Naive B cell (primary cell): ENCODE data around the gene LRRC72. TPM values are rescaled to one million over a fixed set of nuclear protein-coding genes. Genes with fewer than 3 reads are reported as not detected.
"Not testable (repeated sequence)": the region's sequence is repeated elsewhere in the genome, so short reads cannot be mapped to it uniquely, and the experiment has no call there.

ENCODE experiments used
- ATAC-seq, 2 donors: fragments of 150-1000 bp; cut with Tn5 transposase; 2 replicates each; pipeline ENCODE4 v1.10.0; 2021; ENCODE audit warnings: low read depth in 2 of 2, mild to moderate bottlenecking in 2 of 2, moderate library complexity in 2 of 2
- DNase-seq: peaks from one replicate; pipeline ENCODE4 v3.0.0; 2022
- H3K27ac Mint-ChIP-seq, 6 donors: one replicate each; pipeline ENCODE4 v1.8.0; 2020 to 2022; ENCODE audit warnings: mild to moderate bottlenecking in 6 of 6, mixed read lengths in 6 of 6, moderate library complexity in 5 of 6, inconsistent platforms in 2 of 6
- H3K27me3 Mint-ChIP-seq, 3 donors: one replicate each; pipeline ENCODE4 v1.8.0; 2021 to 2022; ENCODE audit warnings: mixed read lengths in 3 of 3, mild to moderate bottlenecking in 1 of 3
- H3K36me3 Mint-ChIP-seq, 2 donors: one replicate each; pipeline ENCODE4 v1.8.0; 2020 to 2022; ENCODE audit warnings: mixed read lengths in 2 of 2, inconsistent platforms in 1 of 2, mild to moderate bottlenecking in 1 of 2
- H3K4me1 Mint-ChIP-seq, 3 donors: one replicate each; pipeline ENCODE4 v1.8.0; 2020 to 2022; ENCODE audit warnings: mixed read lengths in 3 of 3, inconsistent platforms in 1 of 3, mild to moderate bottlenecking in 1 of 3, moderate library complexity in 1 of 3
- H3K4me3 Mint-ChIP-seq, 8 donors: one replicate each; pipeline ENCODE4 v1.8.0; 2020 to 2022; ENCODE audit warnings: mild to moderate bottlenecking in 8 of 8, mixed read lengths in 8 of 8, moderate library complexity in 8 of 8, inconsistent platforms in 2 of 8
- H3K9me3 Mint-ChIP-seq, 7 donors: one replicate each; pipeline ENCODE4 v1.8.0; 2020 to 2022; ENCODE audit warnings: mixed read lengths in 7 of 7, mild to moderate bottlenecking in 5 of 7, inconsistent platforms in 2 of 7, moderate library complexity in 1 of 7
- polyA plus RNA-seq, 6 donors: library from polyadenylated mRNA; unstranded; fragments of 300-500 nt; fragmentation: Illumina TruSeq; gene quantifications; one replicate each; pipeline ENCODE4 v1.2.3, GENCODE V29; 2021; ENCODE audit warnings: low read depth in 6 of 6

The LRRC72 gene
- not detected for polyA plus RNA-seq

- no peak within 1 kb of the TSS for H3K27ac Mint-ChIP-seq
- ATAC-seq = no peak
- no peaks in the 10 kb centered on the region for H3K4me1 Mint-ChIP-seq
Measured at GRCh38 chr7:16526742-16527540, at the start of gene LRRC72. LRRC72 (plus strand) TSS chr7:16526825; CDS start chr7:16526953, 128 bp downstream.

GRCh38 chr7:16479161-16479560, 47.5 kb upstream of the LRRC72 start:
- Mint-ChIP-seq H3K4me3 (no peak overlapping the region), H3K9me3 (no peaks in the 10 kb centered on the region), H3K27ac (no peak overlapping the region), H3K4me1 (no peaks in the 10 kb centered on the region), H3K27me3 (peaks cover 6 to 9% (median 6%) of the 10 kb centered on the region in 3 donors), H3K36me3 (no peaks in the 10 kb centered on the region)
- ATAC-seq (no peak), DNase-seq (no peak)

More at GRCh38 chr7:16526742-16527540, at the start of gene LRRC72:
- no peak within 1 kb of the TSS for H3K4me3 Mint-ChIP-seq
- H3K27me3 Mint-ChIP-seq = peaks cover 0 to 4% (median 4%) of the 10 kb centered on the region in 3 donors
- H3K36me3 Mint-ChIP-seq = no peaks in the 10 kb centered on the region
- no peaks in the 10 kb centered on the region for H3K9me3 Mint-ChIP-seq
- no peak for DNase-seq

- H3K36me3 Mint-ChIP-seq = no peaks in the 10 kb centered on the region
- H3K4me3 Mint-ChIP-seq = no peak overlapping the region
- H3K9me3 Mint-ChIP-seq = no peaks in the 10 kb centered on the region
- no peaks in the 10 kb centered on the region for H3K4me1 Mint-ChIP-seq
- no peak for ATAC-seq
- no peak overlapping the region for H3K27ac Mint-ChIP-seq
- peaks cover 5 to 6% (median 6%) of the 10 kb centered on the region in 3 donors for H3K27me3 Mint-ChIP-seq
- DNase-seq = no peak
Measured at GRCh38 chr7:16479591-16479990, 47.0 kb upstream of the LRRC72 start.

GRCh38 chr7:16484453-16485158, 42.0 kb upstream of the LRRC72 start:
- no peak for ATAC-seq
- Mint-ChIP-seq H3K4me3 (no peak overlapping the region), H3K4me1 (no peaks in the 10 kb centered on the region), H3K9me3 (peaks cover 0 to 6% (median 0%) of the 10 kb centered on the region in 7 donors), H3K27me3 (no peaks in the 10 kb centered on the region), H3K36me3 (peaks cover 0 to 6% of the 10 kb centered on the region in 2 donors), H3K27ac (no peak overlapping the region)
- no peak for DNase-seq

- ATAC-seq (no peak), DNase-seq (no peak)
- Mint-ChIP-seq H3K4me1 (no peaks in the 10 kb centered on the region), H3K4me3 (no peak overlapping the region), H3K36me3 (peaks cover 0 to 6% of the 10 kb centered on the region in 2 donors), H3K27ac (no peak overlapping the region), H3K27me3 (no peaks in the 10 kb centered on the region), H3K9me3 (peaks cover 0 to 6% (median 0%) of the 10 kb centered on the region in 7 donors)
Measured at GRCh38 chr7:16491148-16491547, 35.5 kb upstream of the LRRC72 start.

GRCh38 chr7:16492513-16493062, 34.0 kb upstream of the LRRC72 start:
- Mint-ChIP-seq H3K9me3 (peaks cover 0 to 4% (median 0%) of the 10 kb centered on the region in 7 donors), H3K4me3 (no peak overlapping the region), H3K36me3 (no peaks in the 10 kb centered on the region), H3K27me3 (peaks cover 0 to 9% (median 0%) of the 10 kb centered on the region in 3 donors), H3K27ac (no peak overlapping the region), H3K4me1 (no peaks in the 10 kb centered on the region)
- ATAC-seq = no peak
- DNase-seq = no peak

- no peak for ATAC-seq
- H3K27ac Mint-ChIP-seq = no peak overlapping the region
- peaks cover 0 to 4% (median 0%) of the 10 kb centered on the region in 7 donors for H3K9me3 Mint-ChIP-seq
- peaks cover 0 to 9% (median 0%) of the 10 kb centered on the region in 3 donors for H3K27me3 Mint-ChIP-seq
- no peaks in the 10 kb centered on the region for H3K36me3 Mint-ChIP-seq
- DNase-seq = no peak
- no peaks in the 10 kb centered on the region for H3K4me1 Mint-ChIP-seq
- H3K4me3 Mint-ChIP-seq = no peak overlapping the region
Measured at GRCh38 chr7:16493266-16493665, 33.4 kb upstream of the LRRC72 start.

- H3K27me3 Mint-ChIP-seq = peaks cover 0 to 9% (median 0%) of the 10 kb centered on the region in 3 donors
- no peak overlapping the region for H3K27ac Mint-ChIP-seq
Measured at GRCh38 chr7:16494551-16494950, 32.1 kb upstream of the LRRC72 start.

GRCh38 chr7:16494955-16495719, 31.5 kb upstream of the LRRC72 start:
- DNase-seq (no peak), ATAC-seq (no peak)
- H3K4me3 Mint-ChIP-seq = no peak overlapping the region
- peaks cover 0 to 4% (median 0%) of the 10 kb centered on the region in 7 donors for H3K9me3 Mint-ChIP-seq
- no peaks in the 10 kb centered on the region for H3K36me3 Mint-ChIP-seq
- H3K27ac Mint-ChIP-seq = no peak overlapping the region
- no peaks in the 10 kb centered on the region for H3K4me1 Mint-ChIP-seq
- H3K27me3 Mint-ChIP-seq = peaks cover 0 to 9% (median 0%) of the 10 kb centered on the region in 3 donors

More at GRCh38 chr7:16494551-16494950, 32.1 kb upstream of the LRRC72 start:
- ATAC-seq (no peak), DNase-seq (no peak)
- H3K4me1 Mint-ChIP-seq = no peaks in the 10 kb centered on the region
- H3K9me3 Mint-ChIP-seq = peaks cover 0 to 4% (median 0%) of the 10 kb centered on the region in 7 donors
- no peaks in the 10 kb centered on the region for H3K36me3 Mint-ChIP-seq
- H3K4me3 Mint-ChIP-seq = no peak overlapping the region

GRCh38 chr7:16498122-16498521, 28.5 kb upstream of the LRRC72 start:
- no peak for ATAC-seq

GRCh38 chr7:16502303-16502702, 24.3 kb upstream of the LRRC72 start:
- peaks cover 0 to 8% (median 0%) of the 10 kb centered on the region in 3 donors for H3K27me3 Mint-ChIP-seq
- no peak overlapping the region for H3K4me3 Mint-ChIP-seq
- no peak for ATAC-seq

More at GRCh38 chr7:16498122-16498521, 28.5 kb upstream of the LRRC72 start:
- H3K9me3 Mint-ChIP-seq = peaks cover 0 to 4% (median 0%) of the 10 kb centered on the region in 7 donors
- H3K27ac Mint-ChIP-seq = no peak overlapping the region
- peaks cover 0 to 9% (median 0%) of the 10 kb centered on the region in 3 donors for H3K27me3 Mint-ChIP-seq
- H3K4me3 Mint-ChIP-seq = no peak overlapping the region
- no peak for DNase-seq
- H3K36me3 Mint-ChIP-seq = no peaks in the 10 kb centered on the region
- H3K4me1 Mint-ChIP-seq = no peaks in the 10 kb centered on the region

GRCh38 chr7:16504019-16504418, 22.6 kb upstream of the LRRC72 start:
- Mint-ChIP-seq H3K36me3 (no peaks in the 10 kb centered on the region), H3K4me3 (no peak overlapping the region), H3K9me3 (peaks cover 0 to 5% (median 0%) of the 10 kb centered on the region in 7 donors), H3K27me3 (peaks cover 0 to 16% (median 4%) of the 10 kb centered on the region in 3 donors), H3K4me1 (no peaks in the 10 kb centered on the region), H3K27ac (no peak overlapping the region)
- ATAC-seq (no peak), DNase-seq (no peak)

More at GRCh38 chr7:16502303-16502702, 24.3 kb upstream of the LRRC72 start:
- DNase-seq = no peak
- no peaks in the 10 kb centered on the region for H3K9me3 Mint-ChIP-seq
- no peaks in the 10 kb centered on the region for H3K36me3 Mint-ChIP-seq
- no peaks in the 10 kb centered on the region for H3K4me1 Mint-ChIP-seq
- H3K27ac Mint-ChIP-seq = peak overlapping the region in 1 of 6 donors; percentile 54

GRCh38 chr7:16506422-16506821, 20.2 kb upstream of the LRRC72 start:
- H3K27me3 Mint-ChIP-seq = peaks cover 0 to 22% (median 4%) of the 10 kb centered on the region in 3 donors
- not testable (repeated sequence) for DNase-seq, H3K27ac Mint-ChIP-seq, H3K4me1 Mint-ChIP-seq, H3K4me3 Mint-ChIP-seq, ATAC-seq, H3K36me3 Mint-ChIP-seq, H3K9me3 Mint-ChIP-seq
